GM19463 (cell line): ENCODE results near the gene CSNK2A3.
A peak's percentile ranks its signal among the peaks of the same experiment; 100 is the strongest.
"Not testable (repeated sequence)": the region's sequence is repeated elsewhere in the genome, so short reads cannot be mapped to it uniquely, and the experiment has no call there.

Experiments used
- ATAC-seq: cut with Tn5 transposase; IDR thresholded peaks from one replicate; pipeline ENCODE4 v1.9.1; 2021; ENCODE audit warnings: mild to moderate bottlenecking, moderate library complexity; ENCODE audit not compliant: unreplicated experiment

Gene CSNK2A3

GRCh38 chr11:11380340-11380739, 27.3 kb upstream of the CSNK2A3 start:
- no peak for ATAC-seq

- ATAC-seq = no peak
Observed at GRCh38 chr11:11379661-11380060, 26.6 kb upstream of the CSNK2A3 start.

GRCh38 chr11:11378184-11378940, 25.3 kb upstream of the CSNK2A3 start:
- no peak for ATAC-seq

- peak; percentile 61 for ATAC-seq
Observed at GRCh38 chr11:11374358-11375148, 21.5 kb upstream of the CSNK2A3 start.

GRCh38 chr11:11373934-11374333, 20.9 kb upstream of the CSNK2A3 start:
- ATAC-seq = no peak

- no peak for ATAC-seq
Observed at GRCh38 chr11:11372461-11372860, 19.4 kb upstream of the CSNK2A3 start.

GRCh38 chr11:11370962-11371303, 17.9 kb upstream of the CSNK2A3 start:
- no peak for ATAC-seq

GRCh38 chr11:11370255-11370961, 17.4 kb upstream of the CSNK2A3 start:
- no peak for ATAC-seq

- ATAC-seq = no peak
Observed at GRCh38 chr11:11366793-11367192, 13.7 kb upstream of the CSNK2A3 start.

- ATAC-seq = no peak
Observed at GRCh38 chr11:11363674-11364073, 10.6 kb upstream of the CSNK2A3 start.

GRCh38 chr11:11359611-11360010, 6.6 kb upstream of the CSNK2A3 start:
- ATAC-seq = no peak

- no peak for ATAC-seq
Observed at GRCh38 chr11:11356842-11357241, 3.8 kb upstream of the CSNK2A3 start.

- ATAC-seq = not testable (repeated sequence)
Observed at GRCh38 chr11:11351851-11352250, 1.2 kb downstream of the CSNK2A3 start.

GRCh38 chr11:11351042-11351586, 1.9 kb downstream of the CSNK2A3 start:
- ATAC-seq = no peak

- no peak for ATAC-seq
Observed at GRCh38 chr11:11349870-11350337, 3.1 kb downstream of the CSNK2A3 start.

GRCh38 chr11:11349106-11349825, 3.8 kb downstream of the CSNK2A3 start:
- ATAC-seq = no peak

GRCh38 chr11:11348303-11348702, 4.7 kb downstream of the CSNK2A3 start:
- ATAC-seq = no peak

GRCh38 chr11:11347592-11347991, 5.5 kb downstream of the CSNK2A3 start:
- no peak for ATAC-seq

GRCh38 chr11:11346303-11346702, 6.7 kb downstream of the CSNK2A3 start:
- ATAC-seq = no peak

- no peak for ATAC-seq
Observed at GRCh38 chr11:11345099-11345498, 8.0 kb downstream of the CSNK2A3 start.

- no peak for ATAC-seq
Observed at GRCh38 chr11:11344045-11344444, 9.0 kb downstream of the CSNK2A3 start.
